ENCODE data around the gene GAREM2.
A peak's percentile ranks its signal among the peaks of the same experiment; 100 is the strongest.
"Not testable (repeated sequence)": the region's sequence is repeated elsewhere in the genome, so short reads cannot be mapped to it uniquely, and the experiment has no call there.

Gene GAREM2

DNA sequence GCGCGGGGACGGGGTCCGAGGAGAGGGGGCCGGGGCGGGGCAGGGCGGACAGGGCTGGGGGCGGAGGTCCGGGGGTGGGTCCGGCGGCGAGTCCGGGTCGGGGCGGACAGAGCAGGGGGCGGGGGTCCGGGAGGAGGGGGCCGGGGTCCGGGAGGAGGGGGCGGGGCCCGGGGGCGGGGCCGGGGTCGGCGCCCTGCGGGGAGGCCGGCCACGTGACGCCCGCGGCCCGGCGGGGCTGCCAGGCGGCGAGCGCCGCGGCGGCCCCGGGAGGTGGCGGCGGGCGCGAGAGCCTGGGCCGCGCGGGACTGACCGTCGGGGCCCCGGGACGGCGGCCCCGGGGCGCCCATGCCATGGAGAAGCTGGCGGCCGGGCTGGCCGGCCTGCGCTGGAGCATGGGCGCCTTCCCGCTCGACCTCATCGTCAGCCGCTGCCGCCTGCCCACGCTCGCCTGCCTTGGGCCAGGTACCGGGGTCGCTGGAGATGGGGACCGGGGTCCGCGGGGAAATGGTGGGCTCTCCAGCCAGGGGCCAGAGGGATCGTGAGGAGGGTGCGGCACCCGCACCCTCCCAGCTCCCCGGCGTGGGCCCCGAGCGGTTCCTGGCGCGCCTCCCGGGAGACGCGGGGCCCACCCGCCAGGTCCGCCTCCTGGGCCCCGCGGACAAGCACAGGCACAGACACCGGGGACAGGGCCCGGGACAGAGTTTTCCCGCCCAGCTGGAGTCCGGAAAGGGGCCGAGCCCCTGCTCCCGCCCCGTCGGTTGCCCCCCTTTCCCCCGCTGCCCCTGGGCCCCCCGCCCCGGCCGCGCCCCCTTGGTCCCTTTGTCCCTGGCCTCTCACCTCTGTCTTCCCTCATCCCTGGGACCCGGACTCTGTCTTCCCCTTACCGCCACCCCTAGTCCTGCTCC lies at the start of gene GAREM2:
GAREM2 (plus strand) TSS at position 218 of the 905 bp plus-strand sequence; CDS start at position 351, 133 bp downstream.
- no peak for DNase-seq (ENCODE audit: low read depth)

DNA sequence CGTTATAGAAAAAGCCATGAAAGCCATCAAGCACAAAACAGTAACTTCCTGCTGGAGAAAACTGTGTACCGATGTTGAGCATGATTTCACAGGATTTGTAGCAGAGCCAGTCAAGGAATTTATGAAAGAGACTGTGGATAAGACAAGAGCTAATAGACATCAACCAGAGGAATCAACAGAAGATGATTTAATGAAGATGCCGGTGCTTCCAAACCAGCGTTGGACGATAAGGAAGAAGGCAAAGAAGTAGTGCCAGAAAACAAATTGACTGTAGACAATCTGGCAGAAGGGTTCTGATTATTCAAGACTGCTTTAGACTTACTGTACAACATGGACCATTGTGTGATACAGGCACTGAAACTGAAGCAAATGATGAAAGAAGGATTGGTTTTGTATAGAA lies 49.5 kb upstream of the GAREM2 start:
- no peak for DNase-seq (ENCODE audit: low read depth)

DNA sequence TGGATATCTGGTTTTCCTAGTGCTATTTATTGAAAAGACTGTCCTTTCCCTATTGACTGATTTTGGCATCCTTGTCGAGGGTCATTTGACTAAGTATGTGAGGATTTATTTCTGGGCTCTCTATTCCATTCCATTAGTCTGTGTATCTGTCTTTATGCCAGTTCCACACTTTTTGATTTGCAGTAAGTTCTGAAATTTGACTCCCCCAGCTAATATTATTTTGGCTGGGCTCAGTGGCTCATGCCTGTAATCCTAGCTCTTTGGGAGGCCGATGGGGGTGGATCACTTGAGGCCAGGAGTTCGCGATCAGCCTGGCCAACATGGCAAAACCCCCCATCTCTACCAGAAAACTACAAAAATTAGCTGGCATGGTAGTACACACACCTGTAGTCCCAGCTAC lies 46.8 kb upstream of the GAREM2 start:
- no peak for DNase-seq (ENCODE audit: low read depth)

DNA sequence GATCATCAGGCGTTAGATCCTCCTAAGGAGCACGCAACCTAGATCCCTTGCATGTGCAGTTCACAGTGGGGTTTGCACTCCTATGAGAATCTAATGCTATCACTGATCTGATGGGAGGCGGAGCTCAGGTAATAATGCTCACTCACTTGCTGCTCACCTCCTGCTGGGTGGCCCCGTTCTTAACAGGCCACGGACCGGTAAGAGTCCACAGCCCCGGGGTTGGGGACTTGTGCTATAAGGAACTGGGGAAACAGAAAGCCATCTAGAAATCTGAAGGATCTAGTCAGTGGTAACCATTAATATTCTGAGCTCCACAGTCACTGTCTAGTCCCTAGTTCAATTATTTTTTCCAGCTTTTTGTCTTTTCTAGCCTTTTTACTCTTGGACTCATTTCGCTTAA lies 44.7 kb upstream of the GAREM2 start:
- DNase-seq (ENCODE audit: low read depth) = no peak

DNA sequence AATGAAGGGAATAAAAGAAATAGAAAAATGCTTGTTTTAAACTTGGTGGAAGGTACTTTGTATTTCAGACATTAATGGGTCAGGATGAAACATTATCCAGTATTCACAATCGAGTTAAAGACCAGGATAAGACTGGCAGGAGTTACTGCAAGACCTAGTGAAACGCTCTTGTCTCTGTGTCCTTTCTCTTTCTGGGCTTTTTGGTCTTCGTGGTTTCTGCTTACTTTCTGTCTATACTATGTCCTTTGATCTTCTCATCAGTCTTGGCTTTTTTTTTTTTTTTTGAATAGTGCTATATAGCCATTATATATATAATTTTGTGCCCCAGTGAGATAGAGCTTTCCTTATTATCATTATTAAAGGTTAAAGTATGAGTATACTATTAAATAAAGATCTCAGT lies 42.1 kb upstream of the GAREM2 start:
- DNase-seq (ENCODE audit: low read depth) = no peak

DNA sequence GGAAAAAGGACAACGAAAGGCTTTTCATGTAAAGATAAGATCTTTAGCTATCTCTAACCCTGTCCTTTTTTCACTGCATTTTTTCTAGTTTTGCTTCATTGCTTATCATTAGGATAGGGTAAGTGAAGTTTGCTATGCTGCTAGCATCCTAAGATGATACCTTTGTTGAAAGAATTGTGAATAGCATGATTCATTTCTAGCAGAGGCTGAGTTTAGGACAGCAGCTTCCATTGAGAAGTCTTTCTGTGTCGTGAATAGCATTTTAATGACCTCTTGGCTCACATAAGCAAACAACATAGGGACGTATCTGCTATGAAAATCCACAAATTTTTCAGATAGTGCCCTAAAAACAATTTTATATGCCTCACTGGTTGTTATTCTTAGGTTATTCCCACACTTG lies 36.4 kb upstream of the GAREM2 start:
- no peak for DNase-seq (ENCODE audit: low read depth)

DNA sequence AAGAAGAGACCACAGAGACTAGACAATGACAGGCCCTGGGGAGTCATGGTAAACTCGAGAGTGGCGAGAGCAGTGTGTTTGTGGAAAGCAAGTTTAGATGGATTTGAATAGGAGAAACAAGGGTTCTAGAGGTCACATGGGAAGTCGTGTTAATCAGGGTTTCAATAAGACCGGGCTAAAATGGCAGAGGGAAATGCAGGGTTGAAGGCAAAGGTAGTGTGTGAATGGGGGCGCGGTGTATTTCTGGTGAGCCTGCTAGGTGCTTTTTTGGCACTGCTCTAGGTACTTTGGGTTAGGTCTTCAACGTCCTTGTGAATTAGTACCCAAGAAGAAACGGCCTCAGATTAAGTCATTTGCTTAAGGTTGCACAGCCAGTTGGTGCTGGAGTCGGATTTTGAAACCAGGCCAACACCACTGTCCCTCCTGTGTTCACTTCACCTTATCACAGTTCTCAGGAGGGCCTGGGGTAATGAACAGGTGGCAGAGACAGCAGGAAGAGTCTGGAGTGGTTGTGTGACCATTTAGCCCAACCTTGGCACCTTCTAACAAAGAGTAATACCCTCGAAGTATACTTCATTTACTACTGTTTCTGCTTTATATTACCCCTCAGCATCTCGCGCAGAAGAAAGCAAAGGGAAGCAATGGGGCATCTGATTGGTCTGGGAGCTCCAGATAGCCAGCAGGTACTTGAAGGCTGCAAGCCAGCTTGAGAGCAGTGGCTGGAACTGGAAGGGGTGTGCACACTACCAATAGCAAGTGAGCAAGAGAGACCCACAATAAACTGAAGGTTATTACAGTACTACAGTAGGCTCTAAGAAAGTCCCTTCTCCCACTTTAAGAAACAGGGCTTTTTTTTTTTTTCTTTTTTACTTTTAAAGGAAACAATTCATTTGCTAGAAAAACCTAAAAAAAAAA lies 33.4 kb upstream of the GAREM2 start:
- no peak for DNase-seq (ENCODE audit: low read depth)

DNA sequence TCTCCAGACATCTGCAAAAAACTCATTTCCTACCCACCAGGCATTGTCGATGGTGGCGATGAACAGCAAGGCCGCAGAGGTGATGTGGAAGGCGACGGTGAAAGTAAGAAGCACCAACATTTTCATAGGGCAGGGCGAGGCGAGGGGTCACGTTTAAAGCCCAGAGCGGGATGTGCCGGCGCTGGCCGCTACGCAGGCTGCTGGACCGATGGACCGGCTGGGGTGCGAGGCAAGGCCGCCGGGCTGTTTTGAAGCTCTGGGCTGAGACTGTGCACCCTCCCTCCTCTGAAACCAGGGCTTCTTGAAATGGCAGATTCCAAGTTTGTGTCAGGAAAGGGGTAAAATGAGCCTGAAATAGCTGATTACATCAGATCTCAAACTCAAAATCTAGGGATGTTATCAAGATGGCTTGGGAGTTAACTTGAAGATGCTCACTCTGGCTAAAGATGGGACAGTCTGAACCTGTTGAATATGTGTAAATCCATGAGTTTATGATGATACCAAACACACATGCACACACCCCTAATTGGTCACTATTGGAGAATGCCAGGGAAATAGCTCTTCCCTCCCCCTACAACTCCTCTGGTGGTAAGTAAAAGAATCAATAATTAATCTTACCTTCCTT lies 31.6 kb upstream of the GAREM2 start:
- DNase-seq (ENCODE audit: low read depth) = no peak

DNA sequence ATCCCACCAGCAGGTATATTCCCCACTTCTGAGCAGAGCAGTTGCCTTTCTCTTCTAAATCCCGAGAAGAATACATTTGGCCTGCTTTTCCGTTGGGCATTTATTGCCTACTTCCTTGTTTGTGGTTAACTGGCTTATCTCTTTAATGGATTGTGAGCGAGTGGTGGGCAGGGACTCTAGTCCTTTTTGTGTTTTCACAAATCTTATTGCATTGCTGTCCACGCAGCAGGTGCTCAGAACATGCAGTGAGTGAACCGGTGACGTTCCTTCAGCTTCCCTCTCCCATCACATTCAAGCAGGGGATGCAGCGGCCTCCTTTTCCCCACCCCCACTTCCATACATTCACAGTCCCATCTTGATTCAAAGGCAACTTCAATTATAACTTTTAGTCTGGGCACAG lies 28.9 kb upstream of the GAREM2 start:
- no peak for DNase-seq (ENCODE audit: low read depth)

DNA sequence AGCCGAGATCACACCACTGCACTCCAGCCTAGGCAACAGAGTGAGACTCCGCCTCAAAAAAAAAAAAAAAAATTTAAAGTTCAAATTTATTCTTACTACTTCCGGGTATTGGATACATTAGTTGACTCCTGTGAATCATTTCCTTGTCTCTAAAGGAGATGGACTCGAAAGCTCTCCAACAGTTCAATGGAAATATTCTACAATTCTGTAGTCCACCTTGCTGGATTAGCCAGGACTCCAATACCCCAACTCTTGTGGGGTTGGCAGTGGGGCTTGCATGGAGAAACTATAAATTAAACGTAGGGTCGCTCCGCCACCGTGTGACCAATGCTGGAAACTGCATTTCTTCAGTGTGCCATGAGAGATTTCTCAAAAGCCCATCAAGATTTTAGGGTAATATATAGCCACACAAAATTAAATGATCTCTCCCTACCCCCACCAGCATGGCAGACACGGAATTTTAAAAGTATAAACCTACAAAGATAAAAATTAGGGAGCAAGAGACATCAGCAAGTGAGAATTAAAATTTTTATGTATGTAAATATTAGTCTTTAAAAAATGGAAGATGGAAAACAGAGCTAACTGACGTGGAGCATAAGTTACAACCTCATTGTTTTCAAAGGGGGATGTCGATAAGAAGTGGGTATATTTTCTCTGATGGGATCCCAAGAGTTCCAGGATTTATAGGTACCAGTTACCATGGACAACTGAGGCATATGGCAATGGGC lies 27.8 kb upstream of the GAREM2 start:
- peak; percentile 18 for DNase-seq (ENCODE audit: low read depth)

DNA sequence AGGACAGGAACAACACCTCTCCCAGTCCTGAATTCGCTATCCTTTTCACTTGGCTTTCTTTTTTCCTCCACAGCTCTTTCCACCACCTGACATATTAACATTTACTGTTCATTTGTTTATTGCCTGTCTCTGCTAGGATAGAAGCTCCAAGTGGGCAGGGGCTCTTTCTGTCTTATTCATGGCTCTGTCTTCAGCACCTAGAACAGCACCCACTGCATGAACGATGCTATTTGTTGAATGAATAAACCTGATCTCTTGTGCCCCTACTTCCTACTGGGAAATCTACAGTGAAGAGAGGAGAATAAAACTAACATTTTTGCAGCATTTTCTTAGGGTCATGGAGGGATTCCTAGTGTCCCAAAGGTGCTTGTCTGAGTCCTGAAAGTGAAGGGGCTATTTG lies 24.4 kb upstream of the GAREM2 start:
- no peak for DNase-seq (ENCODE audit: low read depth)

DNA sequence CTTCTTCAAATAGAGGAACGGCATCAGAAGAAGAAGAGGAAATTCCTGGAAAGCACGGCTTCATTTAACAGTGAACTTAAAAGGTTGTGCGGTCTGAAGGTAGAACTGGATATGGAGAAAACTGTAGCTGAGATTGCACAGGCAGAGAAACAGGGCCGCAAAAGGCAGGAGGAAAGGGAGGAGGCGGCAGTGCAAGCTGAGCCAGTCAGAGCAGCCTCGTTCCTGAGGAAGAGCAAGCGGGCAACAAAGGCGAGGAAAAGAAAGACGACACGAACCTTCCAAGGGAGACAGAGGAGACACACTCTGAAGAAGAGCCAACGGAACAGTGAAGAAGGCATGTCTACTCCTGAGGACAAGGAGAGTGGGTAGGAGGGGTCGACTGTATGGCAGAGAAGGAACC lies 22.6 kb upstream of the GAREM2 start:
- no peak for DNase-seq (ENCODE audit: low read depth)

DNA sequence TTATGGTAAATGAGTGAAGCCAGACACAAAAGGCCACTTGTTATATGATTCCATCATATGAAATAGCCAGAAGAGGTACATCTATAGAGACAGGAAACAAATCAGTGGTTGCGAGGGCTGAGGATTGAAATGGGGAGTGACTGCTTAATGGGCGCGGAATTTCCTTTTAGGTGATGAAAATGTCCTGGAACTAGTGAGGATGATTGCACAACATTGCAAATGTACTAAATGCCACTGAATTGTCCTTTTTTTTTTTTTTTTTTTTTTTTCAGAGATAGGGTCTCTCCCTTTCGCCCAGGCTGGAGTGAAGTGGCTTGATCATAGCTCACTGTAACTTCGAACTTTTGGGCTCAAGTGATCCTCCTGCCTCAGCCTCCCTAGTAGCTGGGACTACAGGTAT lies 15.3 kb upstream of the GAREM2 start:
- no peak for DNase-seq (ENCODE audit: low read depth)

DNA sequence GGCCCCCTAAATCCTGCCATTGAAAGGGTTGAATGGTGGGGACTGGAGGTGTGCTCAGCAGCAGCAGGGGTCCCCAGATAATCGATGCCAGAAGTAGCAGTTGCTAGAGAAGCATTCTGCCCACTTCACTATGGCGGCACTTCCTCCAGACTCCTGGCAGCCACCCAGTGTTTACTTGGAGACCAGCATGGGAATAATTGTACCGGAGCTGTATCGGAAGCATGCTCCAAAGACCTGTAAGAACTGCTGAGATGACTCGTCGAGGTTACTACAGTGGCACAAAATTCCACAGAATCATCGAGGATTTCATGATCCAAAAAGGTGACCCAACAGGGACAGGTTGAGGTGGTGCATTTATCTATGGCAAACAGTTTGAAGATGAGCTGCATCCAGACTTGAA lies 11.0 kb upstream of the GAREM2 start:
- no peak for DNase-seq (ENCODE audit: low read depth)

DNA sequence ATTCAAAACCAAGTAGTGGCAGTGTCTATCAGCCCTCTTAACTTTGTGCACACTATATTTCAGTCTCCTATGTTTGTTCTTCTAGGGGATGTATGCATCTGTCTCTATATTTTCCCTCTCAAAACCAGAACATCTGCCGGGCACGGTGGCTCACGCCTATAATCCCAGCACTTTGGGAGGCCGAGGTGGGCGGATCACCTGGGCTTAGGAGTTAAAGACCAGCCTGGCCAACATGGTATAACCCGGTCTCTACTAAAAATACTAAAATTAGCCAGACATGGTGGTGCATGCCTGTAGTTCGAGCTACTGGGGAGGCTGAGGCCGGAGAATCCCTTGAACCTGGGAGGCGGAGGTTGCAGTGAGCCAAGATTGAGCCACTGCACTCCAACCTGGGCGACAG lies 9.9 kb upstream of the GAREM2 start:
- DNase-seq (ENCODE audit: low read depth) = no peak

DNA sequence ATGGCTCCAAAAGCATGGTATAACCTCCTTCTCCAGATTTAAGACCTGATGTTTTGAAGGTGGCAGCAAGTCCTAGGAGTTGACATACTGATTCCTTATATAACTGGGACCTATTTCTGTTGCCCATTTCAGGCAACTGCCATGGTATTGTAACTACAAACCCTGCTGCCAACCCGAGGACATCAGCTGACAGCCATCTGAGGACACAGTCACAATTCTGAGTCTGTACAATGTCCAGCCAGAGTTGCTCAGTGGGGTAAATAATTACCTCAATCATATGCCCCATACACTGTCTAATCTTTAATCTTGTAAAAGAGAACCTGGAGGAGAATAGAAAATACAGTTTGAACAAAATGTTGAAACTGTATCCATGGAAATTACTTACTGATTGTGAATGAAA lies 8.7 kb upstream of the GAREM2 start:
- DNase-seq (ENCODE audit: low read depth) = no peak

DNA sequence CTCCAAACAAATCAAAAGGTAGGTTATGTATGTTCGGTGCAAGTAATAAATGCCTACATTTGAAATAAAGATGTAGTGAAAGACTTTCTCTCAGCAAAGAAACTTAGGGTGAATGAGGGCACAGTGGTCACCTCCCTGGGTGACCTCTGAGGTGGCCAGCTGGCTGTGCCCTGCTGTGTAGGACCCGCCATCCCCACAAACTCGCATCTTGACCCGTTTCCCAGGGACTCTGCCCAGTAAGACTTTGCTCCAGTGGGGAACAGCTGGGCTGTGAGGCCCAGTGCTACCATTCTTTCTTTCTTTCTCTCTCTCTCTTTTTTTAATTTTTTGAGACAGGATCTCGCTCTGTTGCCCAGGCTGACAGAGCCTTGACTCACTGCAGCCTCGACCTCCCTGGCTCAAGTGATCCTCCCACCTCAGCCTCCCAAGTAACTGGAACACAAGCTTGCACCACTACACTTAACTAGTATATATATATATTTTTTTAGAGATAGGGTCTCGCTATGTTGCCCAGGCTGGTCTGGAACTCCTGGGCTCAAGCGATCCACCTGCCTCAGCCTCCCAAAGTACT lies 8.2 kb upstream of the GAREM2 start:
- no peak for DNase-seq (ENCODE audit: low read depth)

DNA sequence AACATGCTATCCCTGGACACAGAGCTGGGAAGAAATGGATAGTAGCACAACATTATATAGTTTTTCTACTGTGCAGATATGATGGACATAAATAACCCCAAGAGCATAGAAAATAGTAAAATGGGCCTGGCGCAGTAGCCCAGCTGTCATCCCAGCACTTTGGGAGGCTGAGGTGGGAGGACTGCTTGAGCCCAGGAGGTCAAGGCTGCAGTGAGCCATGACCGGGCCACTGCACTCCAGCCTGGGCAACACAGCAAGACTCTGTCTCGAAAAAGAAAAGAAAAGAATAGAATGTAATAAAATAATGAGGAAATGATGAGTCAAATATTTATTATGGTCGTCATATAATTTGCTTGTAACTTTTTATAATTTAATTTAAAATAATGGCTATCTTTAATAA lies 7.5 kb upstream of the GAREM2 start:
- DNase-seq (ENCODE audit: low read depth) = no peak

DNA sequence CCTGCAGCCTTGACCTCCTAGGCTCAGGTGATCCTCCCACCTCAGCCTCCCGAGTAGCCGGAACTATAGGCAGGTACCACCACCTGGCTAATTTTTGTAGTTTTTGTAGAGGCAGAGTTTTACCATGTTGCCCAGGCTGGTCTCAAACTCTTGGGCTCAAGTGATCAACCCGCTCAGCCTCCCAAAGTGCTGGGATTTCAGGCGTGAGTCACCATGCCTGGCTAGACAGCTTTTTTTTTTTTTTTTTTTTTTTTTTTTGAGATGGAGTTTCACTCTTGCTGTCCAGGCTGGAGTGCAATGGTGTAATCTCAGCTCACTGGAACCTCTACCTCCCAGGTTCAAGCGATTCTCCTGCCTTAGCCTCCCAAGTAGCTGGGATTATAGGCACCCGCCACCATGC lies 6.3 kb upstream of the GAREM2 start:
- DNase-seq (ENCODE audit: low read depth) = not testable (repeated sequence)

DNA sequence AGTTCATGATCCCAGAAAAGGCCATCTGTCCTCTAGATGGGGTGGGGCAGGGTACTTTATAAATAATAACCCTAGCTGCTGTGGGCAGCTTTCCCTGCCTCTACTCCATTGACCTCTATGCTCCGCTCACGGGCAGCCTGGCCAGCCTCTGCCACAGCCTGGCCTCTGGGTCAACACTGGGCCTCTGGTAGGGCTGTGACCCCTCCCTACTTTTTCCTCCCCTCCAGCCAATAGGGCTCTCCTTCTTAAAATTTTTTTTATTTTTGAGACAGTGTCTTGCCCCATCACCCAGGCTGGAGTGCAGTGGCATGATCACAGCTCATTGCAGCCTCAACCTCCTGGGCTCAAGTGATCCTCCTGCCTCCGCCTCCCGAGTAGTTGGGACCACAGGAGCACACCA lies 4.1 kb upstream of the GAREM2 start:
- no peak for DNase-seq (ENCODE audit: low read depth)

DNA sequence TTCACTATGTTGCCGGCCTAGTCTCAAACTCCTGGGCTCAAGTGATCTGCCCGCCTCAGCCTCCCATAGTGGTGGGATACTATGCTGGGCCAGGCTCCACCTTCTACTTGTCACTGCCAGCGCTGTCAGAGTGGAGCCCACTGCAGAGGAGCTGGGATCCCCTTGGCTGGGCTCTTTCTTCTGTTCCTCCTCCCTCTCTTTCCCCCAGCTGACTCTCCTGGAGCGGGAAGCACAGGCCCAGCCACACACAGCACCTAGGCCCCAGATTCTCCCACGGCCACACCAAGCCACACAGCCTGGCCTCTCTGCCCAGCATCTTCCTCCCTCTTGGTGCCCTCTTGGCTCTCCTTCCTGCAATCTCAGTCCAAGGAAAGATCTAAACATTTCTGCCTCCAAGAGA lies 3.7 kb upstream of the GAREM2 start:
- no peak for DNase-seq (ENCODE audit: low read depth)

All from non-pigmented ciliary epithelial cell (primary cell).